ENCODE results near the gene WDR20. TPM values are rescaled to one million over a fixed set of nuclear protein-coding genes. Genes with fewer than 3 reads are reported as not detected.

The WDR20 gene
- polyA plus RNA-seq, 1 donor (not counting 4 experiments of a cell fraction or from before 2014, with no cell fraction given) = 24.5 TPM

DNA sequence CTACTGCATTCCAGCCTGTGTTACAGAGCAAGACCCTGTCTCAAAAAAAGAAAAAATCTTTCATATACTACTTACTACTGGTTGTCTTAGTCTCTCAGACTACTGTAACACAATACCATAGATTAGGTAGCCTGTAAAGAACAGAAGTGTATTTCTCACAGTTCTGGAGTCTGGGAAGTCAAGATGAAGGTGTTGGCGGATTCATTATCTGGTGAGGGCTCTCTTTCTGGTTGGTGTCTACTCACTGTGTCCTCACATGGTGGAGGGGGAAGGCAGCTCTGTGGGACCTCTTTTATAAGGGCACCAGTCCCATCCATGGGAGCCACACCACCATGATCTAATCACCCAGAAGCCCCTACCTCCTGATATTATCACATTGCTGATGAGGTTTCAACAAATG, 14.4 kb downstream of the WDR20 start:
- no peak for TF ChIP-seq EZH2 (IDR thresholded peaks at IDR 0.05; ENCODE audit: low read length)
- TF ChIP-seq, protein P1, sequence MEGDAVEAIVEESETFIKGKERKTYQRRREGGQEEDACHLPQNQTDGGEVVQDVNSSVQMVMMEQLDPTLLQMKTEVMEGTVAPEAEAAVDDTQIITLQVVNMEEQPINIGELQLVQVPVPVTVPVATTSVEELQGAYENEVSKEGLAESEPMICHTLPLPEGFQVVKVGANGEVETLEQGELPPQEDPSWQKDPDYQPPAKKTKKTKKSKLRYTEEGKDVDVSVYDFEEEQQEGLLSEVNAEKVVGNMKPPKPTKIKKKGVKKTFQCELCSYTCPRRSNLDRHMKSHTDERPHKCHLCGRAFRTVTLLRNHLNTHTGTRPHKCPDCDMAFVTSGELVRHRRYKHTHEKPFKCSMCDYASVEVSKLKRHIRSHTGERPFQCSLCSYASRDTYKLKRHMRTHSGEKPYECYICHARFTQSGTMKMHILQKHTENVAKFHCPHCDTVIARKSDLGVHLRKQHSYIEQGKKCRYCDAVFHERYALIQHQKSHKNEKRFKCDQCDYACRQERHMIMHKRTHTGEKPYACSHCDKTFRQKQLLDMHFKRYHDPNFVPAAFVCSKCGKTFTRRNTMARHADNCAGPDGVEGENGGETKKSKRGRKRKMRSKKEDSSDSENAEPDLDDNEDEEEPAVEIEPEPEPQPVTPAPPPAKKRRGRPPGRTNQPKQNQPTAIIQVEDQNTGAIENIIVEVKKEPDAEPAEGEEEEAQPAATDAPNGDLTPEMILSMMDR (optimal IDR thresholded peaks at IDR 0.05 in 1 of 3, IDR thresholded peaks at IDR 0.05 in 1 of 3, conservative IDR thresholded peaks at IDR 0.05 in 1 of 3; ENCODE audit: extremely low read depth in 1 of 3, insufficient read depth in 2 of 3, low read length in 3 of 3) = no peak
- Histone ChIP-seq H3K79me2 (ENCODE audit: control insufficient read depth, insufficient read depth, low read length) (peaks cover 89% of the 10 kb centered on the region), H3K27me3 (ENCODE audit: control insufficient read depth, extremely low read depth, insufficient read depth, low read length) (no peaks in the 10 kb centered on the region), H3K4me2 (ENCODE audit: control insufficient read depth, extremely low read depth, insufficient read depth, low read depth, low read length) (no peak overlapping the region), H3K4me1 (ENCODE audit: control insufficient read depth, extremely low read depth, insufficient read depth, low read length) (no peaks in the 10 kb centered on the region), H3K4me3 (ENCODE audit: control insufficient read depth in 2 of 3, extremely low read depth in 1 of 3, insufficient read depth in 2 of 3, low read depth in 1 of 3, low read length in 3 of 3) (no peak overlapping the region), H3K36me3 (ENCODE audit: control insufficient read depth in 2 of 2, extremely low read depth in 1 of 2, insufficient read depth in 2 of 2, low read length in 2 of 2) (peaks cover 0 to 6% of the 10 kb centered on the region in 2 experiments), H3K9me3 (ENCODE audit: control insufficient read depth, low read depth, low read length) (no peaks in the 10 kb centered on the region), H4K20me1 (ENCODE audit: control insufficient read depth, extremely low read depth, insufficient read depth, low read length) (peaks cover 8% of the 10 kb centered on the region), H3K27ac (ENCODE audit: control insufficient read depth, insufficient read depth, low read length) (no peak overlapping the region), H2AFZ (ENCODE audit: control insufficient read depth, low read length) (no peak overlapping the region), H3K9me1 (ENCODE audit: control insufficient read depth, extremely low read depth, insufficient read depth, low read length) (peaks cover 2% of the 10 kb centered on the region), H3K9ac (ENCODE audit: control insufficient read depth, extremely low read depth, insufficient read depth, low read length) (no peak overlapping the region)
- no peak for DNase-seq (ENCODE audit: low read depth, low spot score)
- dilution Hi-C loops (cut with MboI; ENCODE audit: extremely low pct_ligation_motif_present, low sequenced_read_pairs) = no loop called here
- FAIRE-seq = no peak

DNA sequence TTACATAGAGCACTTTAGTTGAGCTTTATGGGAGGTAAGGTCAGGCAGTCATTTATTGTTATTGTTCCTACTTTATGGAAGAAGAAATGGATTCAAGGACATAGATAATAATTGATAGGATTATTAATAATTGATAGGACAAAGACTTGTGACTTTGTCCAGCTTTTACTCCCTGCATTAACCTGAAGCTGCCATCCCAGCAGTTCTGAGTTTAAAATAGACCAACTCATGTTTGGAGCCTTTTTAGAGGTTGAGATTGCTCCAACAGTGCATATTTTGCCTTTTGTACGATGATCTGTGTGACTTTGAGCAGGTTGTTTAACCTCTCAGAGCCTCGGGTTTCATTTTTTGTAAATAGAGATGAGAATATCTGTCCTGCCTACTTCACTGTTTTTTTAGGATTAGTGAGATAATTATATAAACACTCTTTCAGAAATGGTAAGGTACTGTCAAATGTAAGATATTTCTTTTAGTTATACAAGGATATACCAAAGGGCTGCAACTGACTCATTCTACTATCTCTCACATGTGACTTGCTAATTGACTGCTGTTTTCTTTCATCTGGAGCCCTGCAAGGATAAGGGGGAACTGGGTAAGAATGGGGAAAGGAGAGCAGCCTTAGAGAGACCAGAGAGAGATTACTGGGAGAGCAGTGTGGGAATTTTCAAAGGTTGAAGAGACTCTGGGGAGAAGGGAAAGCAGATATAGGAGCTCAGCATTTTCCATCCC, 15.3 kb downstream of the WDR20 start:
- peaks cover 2% of the 10 kb centered on the region for H3K9me1 ChIP-seq (ENCODE audit: control insufficient read depth, extremely low read depth, insufficient read depth, low read length)
- no peak for TF ChIP-seq EZH2 (IDR thresholded peaks at IDR 0.05; ENCODE audit: low read length)
- TF ChIP-seq, protein P1 (optimal IDR thresholded peaks at IDR 0.05 in 1 of 3, IDR thresholded peaks at IDR 0.05 in 1 of 3, conservative IDR thresholded peaks at IDR 0.05 in 1 of 3; ENCODE audit: extremely low read depth in 1 of 3, insufficient read depth in 2 of 3, low read length in 3 of 3) = no peak
- H3K27ac ChIP-seq (ENCODE audit: control insufficient read depth, insufficient read depth, low read length) = no peak overlapping the region
- H3K9ac ChIP-seq (ENCODE audit: control insufficient read depth, extremely low read depth, insufficient read depth, low read length) = no peak overlapping the region
- no peaks in the 10 kb centered on the region for H3K27me3 ChIP-seq (ENCODE audit: control insufficient read depth, extremely low read depth, insufficient read depth, low read length)
- H3K79me2 ChIP-seq (ENCODE audit: control insufficient read depth, insufficient read depth, low read length) = peaks cover 88% of the 10 kb centered on the region
- DNase-seq (ENCODE audit: low read depth, low spot score) = no peak
- H3K4me1 ChIP-seq (ENCODE audit: control insufficient read depth, extremely low read depth, insufficient read depth, low read length) = no peaks in the 10 kb centered on the region
- no peaks in the 10 kb centered on the region for H3K9me3 ChIP-seq (ENCODE audit: control insufficient read depth, low read depth, low read length)
- H2AFZ ChIP-seq (ENCODE audit: control insufficient read depth, low read length) = no peak overlapping the region
- peaks cover 0 to 6% of the 10 kb centered on the region in 2 experiments for H3K36me3 ChIP-seq (ENCODE audit: control insufficient read depth in 2 of 2, extremely low read depth in 1 of 2, insufficient read depth in 2 of 2, low read length in 2 of 2)
- dilution Hi-C loops (cut with MboI; ENCODE audit: extremely low pct_ligation_motif_present, low sequenced_read_pairs) = no loop called here
- H3K4me3 ChIP-seq (ENCODE audit: control insufficient read depth in 2 of 3, extremely low read depth in 1 of 3, insufficient read depth in 2 of 3, low read depth in 1 of 3, low read length in 3 of 3) = no peak overlapping the region
- peaks cover 8% of the 10 kb centered on the region for H4K20me1 ChIP-seq (ENCODE audit: control insufficient read depth, extremely low read depth, insufficient read depth, low read length)
- H3K4me2 ChIP-seq (ENCODE audit: control insufficient read depth, extremely low read depth, insufficient read depth, low read depth, low read length) = no peak overlapping the region
- FAIRE-seq = no peak
